KOPT-K1 (cell line): Measurements from ENCODE around the gene ATP10A.
A peak's percentile ranks its signal among the peaks of the same experiment; 100 is the strongest.

Experiments
- H3K27ac ChIP-seq: fragments of 200-600 bp; sonication (generic); 2 replicates; pipeline ENCODE4 v1.5.1; 2016; ENCODE audit warnings: antibody characterized with exemption, mild to moderate bottlenecking, low read depth, low read length; ENCODE audit not compliant: poor library complexity, severe bottlenecking
- H3K36me3 ChIP-seq: fragments of 200-600 bp; sonication (generic); 2 replicates; pipeline ENCODE4 v1.5.1; 2017; ENCODE audit warnings: antibody characterized with exemption, mild to moderate bottlenecking, low read length, moderate library complexity; ENCODE audit not compliant: insufficient read depth
- H3K9me3 ChIP-seq: fragments of 200-600 bp; sonication (generic); 2 replicates; pipeline ENCODE4 v1.5.1; 2017; ENCODE audit warnings: antibody characterized with exemption, low read length, mild to moderate bottlenecking; ENCODE audit not compliant: insufficient read depth, poor library complexity, severe bottlenecking

Gene ATP10A

DNA sequence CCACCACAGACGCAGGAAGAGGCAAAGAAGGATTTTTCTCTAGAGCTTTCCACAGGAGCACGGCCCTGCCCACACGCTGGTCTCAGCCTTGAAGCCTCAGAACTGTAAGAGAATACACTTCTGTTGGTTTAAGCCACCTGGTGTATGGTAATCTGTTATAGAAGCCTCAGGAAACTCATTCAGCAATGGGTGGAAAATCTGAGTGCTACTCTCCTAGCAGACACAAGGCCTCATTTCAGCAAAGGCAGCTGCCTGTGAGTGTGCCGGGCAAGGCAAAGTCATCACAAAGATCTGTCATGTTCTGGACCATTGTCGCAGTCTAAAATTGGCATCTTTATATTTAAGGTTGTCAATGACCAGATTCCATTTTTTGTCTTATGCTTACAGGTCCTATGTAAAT is 31.0 kb downstream of the ATP10A start:
- H3K36me3 ChIP-seq = no peaks in the 10 kb centered on the region
- H3K27ac ChIP-seq = peak overlapping the region; percentile 36
- no peaks in the 10 kb centered on the region for H3K9me3 ChIP-seq

DNA sequence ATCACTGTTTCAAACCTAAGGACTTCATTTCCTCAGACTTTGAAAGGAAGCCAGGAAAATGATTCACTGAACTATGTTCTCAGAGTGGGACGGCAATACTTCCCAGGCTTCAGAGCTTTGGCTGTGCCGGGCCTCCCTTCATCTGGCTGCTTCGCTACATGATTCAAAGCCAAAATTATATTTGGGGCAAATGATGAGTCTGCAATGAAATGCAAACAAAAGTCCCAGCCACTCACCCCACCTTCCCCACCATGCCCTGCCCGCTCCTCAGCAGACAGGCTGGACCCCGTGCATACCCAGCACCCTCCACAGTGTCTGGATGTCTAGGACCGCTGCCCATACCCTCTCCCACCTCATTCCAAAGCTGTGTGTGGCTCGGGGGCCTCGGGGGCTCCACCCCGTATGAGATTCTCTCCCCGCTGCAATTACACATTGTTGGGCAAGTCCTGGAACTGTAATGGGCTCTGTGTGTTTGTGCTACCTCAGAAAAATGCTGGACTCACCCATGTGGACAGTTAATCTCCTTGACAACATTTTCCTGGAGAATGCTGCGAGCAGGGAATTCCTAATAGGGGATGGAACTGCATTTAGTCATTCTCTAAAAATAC is 32.2 kb downstream of the ATP10A start:
- H3K36me3 ChIP-seq = no peaks in the 10 kb centered on the region
- H3K27ac ChIP-seq = no peak overlapping the region
- no peaks in the 10 kb centered on the region for H3K9me3 ChIP-seq

- Histone ChIP-seq H3K36me3 (no peaks in the 10 kb centered on the region), H3K27ac (no peak overlapping the region), H3K9me3 (no peaks in the 10 kb centered on the region)
Observed at GRCh38 chr15:25829073-25829472, 34.1 kb downstream of the ATP10A start.

GRCh38 chr15:25825207-25825606 is 37.9 kb downstream of the ATP10A start:
- Histone ChIP-seq H3K9me3 (no peaks in the 10 kb centered on the region), H3K36me3 (no peaks in the 10 kb centered on the region), H3K27ac (no peak overlapping the region)

DNA sequence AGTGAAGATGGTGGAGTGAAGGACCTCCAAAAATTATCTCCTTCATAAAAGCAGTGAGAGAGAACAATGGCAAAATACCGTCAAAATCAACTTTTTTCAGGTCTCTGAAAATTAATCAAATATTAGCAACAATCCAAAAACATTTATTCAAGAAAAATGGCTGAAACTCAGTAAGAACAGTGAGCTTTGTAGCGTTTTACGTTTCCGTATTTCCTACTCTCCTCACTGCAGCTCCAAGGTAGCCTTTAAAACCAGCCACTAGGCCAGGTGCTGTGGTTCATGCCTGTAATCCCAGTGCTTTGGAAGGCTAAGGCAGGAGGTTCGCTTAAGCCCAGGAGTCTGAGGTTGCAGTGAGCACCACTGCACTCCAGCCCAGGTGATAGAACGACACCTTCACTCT is 38.5 kb downstream of the ATP10A start:
- H3K9me3 ChIP-seq = no peaks in the 10 kb centered on the region
- H3K27ac ChIP-seq = no peak overlapping the region
- no peaks in the 10 kb centered on the region for H3K36me3 ChIP-seq

DNA sequence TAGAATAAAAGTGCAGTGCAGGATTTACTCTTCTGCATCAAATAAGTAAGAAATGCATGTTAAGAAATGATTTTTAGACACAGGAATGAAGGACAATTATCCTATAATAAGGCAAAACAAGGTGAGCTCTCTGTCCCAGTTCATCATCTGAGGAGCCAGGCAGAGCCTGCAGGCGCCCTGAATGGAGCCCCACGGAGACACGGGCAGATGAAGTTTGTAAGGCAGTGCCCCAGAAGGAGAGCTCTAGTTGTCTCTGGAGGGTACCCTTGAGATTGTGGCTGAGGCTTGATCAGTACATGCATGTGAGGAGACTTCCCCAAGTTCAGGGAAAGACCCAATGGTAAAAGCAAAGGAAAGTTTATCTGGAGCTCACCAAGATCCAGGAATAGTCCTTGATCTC is 50.3 kb downstream of the ATP10A start:
- Histone ChIP-seq H3K9me3 (no peaks in the 10 kb centered on the region), H3K27ac (no peak overlapping the region), H3K36me3 (no peaks in the 10 kb centered on the region)

- peak overlapping the region; percentile 18 for H3K27ac ChIP-seq
- no peaks in the 10 kb centered on the region for H3K36me3 ChIP-seq
Observed at GRCh38 chr15:25812073-25812472, 51.1 kb downstream of the ATP10A start.

DNA sequence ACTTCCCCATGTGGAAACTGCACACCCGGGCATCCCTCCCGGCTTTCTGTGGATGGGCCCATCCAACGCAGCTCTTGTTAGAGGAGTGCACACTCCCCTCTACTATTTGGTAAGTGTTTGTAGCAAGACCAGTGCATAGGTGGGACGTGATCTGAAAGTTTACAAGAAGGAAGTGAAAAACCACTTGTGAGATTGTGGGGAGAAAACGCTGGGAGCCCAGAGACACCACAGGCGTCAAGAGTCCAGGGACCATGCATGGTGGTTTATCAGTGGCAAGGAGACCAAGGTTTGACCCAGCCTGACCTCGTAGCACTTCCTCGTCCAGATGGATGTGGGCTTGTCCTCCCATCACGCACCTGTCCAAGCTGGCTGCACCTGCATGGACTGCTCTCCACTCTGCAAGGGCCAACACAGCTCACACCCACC is 51.6 kb downstream of the ATP10A start:
- Histone ChIP-seq H3K9me3 (no peaks in the 10 kb centered on the region), H3K27ac (peak overlapping the region; percentile 18), H3K36me3 (no peaks in the 10 kb centered on the region)

More at GRCh38 chr15:25812073-25812472, 51.1 kb downstream of the ATP10A start:
- H3K9me3 ChIP-seq = no peaks in the 10 kb centered on the region

GRCh38 chr15:25810631-25811091 is 52.5 kb downstream of the ATP10A start:
- Histone ChIP-seq H3K36me3 (no peaks in the 10 kb centered on the region), H3K27ac (no peak overlapping the region), H3K9me3 (no peaks in the 10 kb centered on the region)

- Histone ChIP-seq H3K27ac (no peak overlapping the region), H3K36me3 (no peaks in the 10 kb centered on the region), H3K9me3 (no peaks in the 10 kb centered on the region)
Observed at GRCh38 chr15:25810154-25810553, 53.0 kb downstream of the ATP10A start.

GRCh38 chr15:25807063-25807462 is 56.1 kb downstream of the ATP10A start:
- Histone ChIP-seq H3K9me3 (no peaks in the 10 kb centered on the region), H3K27ac (no peak overlapping the region), H3K36me3 (0 out of 2 replicates have a peak, but pooled peaks cover 6% of the 10 kb centered on the region)

- no peaks in the 10 kb centered on the region for H3K9me3 ChIP-seq
- no peak overlapping the region for H3K27ac ChIP-seq
- 0 out of 2 replicates have a peak, but pooled peaks cover 6% of the 10 kb centered on the region for H3K36me3 ChIP-seq
Observed at GRCh38 chr15:25805031-25805430, 58.1 kb downstream of the ATP10A start.

- Histone ChIP-seq H3K36me3 (0 out of 2 replicates have a peak, but pooled peaks cover 6% of the 10 kb centered on the region), H3K27ac (no peak overlapping the region), H3K9me3 (no peaks in the 10 kb centered on the region)
Observed at GRCh38 chr15:25804451-25804850, 58.7 kb downstream of the ATP10A start.

GRCh38 chr15:25803541-25803940 is 59.6 kb downstream of the ATP10A start:
- Histone ChIP-seq H3K9me3 (no peaks in the 10 kb centered on the region), H3K27ac (no peak overlapping the region), H3K36me3 (0 out of 2 replicates have a peak, but pooled peaks cover 6% of the 10 kb centered on the region)

DNA sequence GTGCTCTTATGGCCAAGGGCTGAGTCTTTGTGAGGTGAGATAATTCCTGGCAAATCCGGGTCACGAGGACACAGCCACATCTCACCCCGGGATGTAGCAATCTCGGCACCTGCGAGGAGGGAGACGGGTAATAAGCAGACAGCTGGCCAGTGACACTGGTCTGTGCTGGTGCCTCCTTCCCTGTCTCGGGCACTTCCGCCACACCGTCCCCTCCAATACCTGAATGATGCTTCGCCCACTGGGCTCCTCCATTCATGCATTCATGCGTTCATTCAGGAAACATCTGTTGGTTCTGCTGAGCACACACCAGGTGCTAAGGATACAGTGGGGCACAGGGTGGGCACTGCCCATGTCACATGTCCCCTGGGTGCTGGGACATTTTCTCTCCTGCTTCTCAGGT is 60.1 kb downstream of the ATP10A start:
- Histone ChIP-seq H3K27ac (no peak overlapping the region), H3K9me3 (no peaks in the 10 kb centered on the region), H3K36me3 (0 out of 2 replicates have a peak, but pooled peaks cover 6% of the 10 kb centered on the region)

- H3K9me3 ChIP-seq = no peaks in the 10 kb centered on the region
- 0 out of 2 replicates have a peak, but pooled peaks cover 6% of the 10 kb centered on the region for H3K36me3 ChIP-seq
- H3K27ac ChIP-seq = no peak overlapping the region
Observed at GRCh38 chr15:25802285-25802830, 60.8 kb downstream of the ATP10A start.
